Measurements from ENCODE around the gene CHKA.

CHKA gene

GRCh38 chr11:68022531-68022930, 98.7 kb downstream of the CHKA start:
- Histone ChIP-seq H3K4me3 (no peak overlapping the region), H3K27ac (no peak overlapping the region)

- no peak overlapping the region for H3K27ac ChIP-seq
Measured at GRCh38 chr11:68021167-68021787, 99.9 kb downstream of the CHKA start.

GRCh38 chr11:68020575-68020974, 100.6 kb downstream of the CHKA start:
- Histone ChIP-seq H3K4me3 (no peak overlapping the region), H3K27ac (peak overlapping the region in 1 of 21 experiments; percentile 19)

More at GRCh38 chr11:68021167-68021787, 99.9 kb downstream of the CHKA start:
- H3K4me3 ChIP-seq, result no peak overlapping the region

GRCh38 chr11:68019486-68019885, 101.7 kb downstream of the CHKA start:
- Histone ChIP-seq H3K4me3 (no peak overlapping the region), H3K27ac (no peak overlapping the region)

- Histone ChIP-seq H3K27ac (no peak overlapping the region), H3K4me3 (no peak overlapping the region)
Measured at GRCh38 chr11:68018730-68019190, 102.4 kb downstream of the CHKA start.

GRCh38 chr11:68017980-68018729, 103.0 kb downstream of the CHKA start:
- H3K4me3 ChIP-seq, result no peak overlapping the region
- no peak overlapping the region for H3K27ac ChIP-seq

- H3K4me3 ChIP-seq, result no peak overlapping the region
- peak overlapping the region in 1 of 21 experiments; percentile 18 for H3K27ac ChIP-seq
Measured at GRCh38 chr11:68016904-68017817, 104.0 kb downstream of the CHKA start.

- Histone ChIP-seq H3K27ac (peak overlapping the region in 1 of 21 experiments; percentile 18), H3K4me3 (no peak overlapping the region)
Measured at GRCh38 chr11:68016161-68016903, 104.9 kb downstream of the CHKA start.

- Histone ChIP-seq H3K4me3 (no peak overlapping the region), H3K27ac (no peak overlapping the region)
Measured at GRCh38 chr11:68015467-68015866, 105.7 kb downstream of the CHKA start.

GRCh38 chr11:68014947-68015447, 106.2 kb downstream of the CHKA start:
- peak overlapping the region in 7 of 21 experiments; percentile 6 to 69 (median 59) for H3K27ac ChIP-seq
- H3K4me3 ChIP-seq, result no peak overlapping the region

GRCh38 chr11:68014157-68014946, 106.8 kb downstream of the CHKA start:
- H3K4me3 ChIP-seq, result no peak overlapping the region
- H3K27ac ChIP-seq, result peak overlapping the region in 10 of 21 experiments; percentile 6 to 81 (median 60)

- no peak overlapping the region for H3K4me3 ChIP-seq
- peak overlapping the region in 2 of 21 experiments; percentile 59 to 81 for H3K27ac ChIP-seq
Measured at GRCh38 chr11:68013611-68014156, 107.5 kb downstream of the CHKA start.

- H3K4me3 ChIP-seq, result no peak overlapping the region
- H3K27ac ChIP-seq, result peak overlapping the region in 8 of 21 experiments; percentile 1 to 81 (median 54)
Measured at GRCh38 chr11:68012843-68013610, 108.2 kb downstream of the CHKA start.

GRCh38 chr11:68012044-68012842, 108.9 kb downstream of the CHKA start:
- Histone ChIP-seq H3K4me3 (no peak overlapping the region), H3K27ac (peak overlapping the region in 12 of 21 experiments; percentile 1 to 84 (median 37))

GRCh38 chr11:68011051-68011943, 109.9 kb downstream of the CHKA start:
- Histone ChIP-seq H3K27ac (peak overlapping the region in 18 of 21 experiments; percentile 37 to 90 (median 74)), H3K4me3 (peak overlapping the region in 6 of 7 experiments; percentile 8 to 31 (median 23))

Measured in skin epidermis (tissue), 12 donors.